Activated naive CD8-positive, alpha-beta T cell treated with anti-CD3 and anti-CD28 coated beads for 36 hours (primary cell): ENCODE data around the gene PRKD1. TPM values are rescaled to one million over a fixed set of nuclear protein-coding genes. Genes with fewer than 3 reads are reported as not detected.

Experiments used
- DNase-seq: peaks from one replicate; pipeline ENCODE4 v3.0.0; 2021
- H3K27ac Mint-ChIP-seq: one replicate; pipeline ENCODE4 v1.8.0; 2022; ENCODE audit warnings: mild to moderate bottlenecking, moderate library complexity, mixed read lengths
- H3K27me3 Mint-ChIP-seq: one replicate; pipeline ENCODE4 v1.8.0; 2022; ENCODE audit warnings: mild to moderate bottlenecking, mixed read lengths
- H3K36me3 Mint-ChIP-seq: one replicate; pipeline ENCODE4 v1.8.0; 2021; ENCODE audit warnings: mild to moderate bottlenecking, mixed read lengths
- H3K4me1 Mint-ChIP-seq: one replicate; pipeline ENCODE4 v1.8.0; 2021; ENCODE audit warnings: mixed read lengths
- H3K4me3 Mint-ChIP-seq: one replicate; pipeline ENCODE4 v1.8.0; 2022; ENCODE audit warnings: mild to moderate bottlenecking, moderate library complexity, mixed read lengths
- H3K9me3 Mint-ChIP-seq: one replicate; pipeline ENCODE4 v1.8.0; 2022; ENCODE audit warnings: mixed read lengths
- total RNA-seq, 2 experiments: library from RNA; stranded (reverse); gene quantifications; one replicate each; pipeline ENCODE4 v1.2.3, GENCODE V29; 2021

Gene PRKD1
- total RNA-seq, 2 experiments from 2014 or later = not detected

GRCh38 chr14:29584992-29585391, 342.7 kb downstream of the PRKD1 start:
- Mint-ChIP-seq H3K4me3 (no peak overlapping the region), H3K27me3 (no peaks in the 10 kb centered on the region), H3K36me3 (no peaks in the 10 kb centered on the region), H3K4me1 (no peaks in the 10 kb centered on the region), H3K9me3 (peaks cover 4% of the 10 kb centered on the region), H3K27ac (no peak overlapping the region)
- DNase-seq = no peak

GRCh38 chr14:29580763-29581162, 346.9 kb downstream of the PRKD1 start:
- Mint-ChIP-seq H3K4me1 (no peaks in the 10 kb centered on the region), H3K4me3 (no peak overlapping the region), H3K36me3 (no peaks in the 10 kb centered on the region), H3K27me3 (no peaks in the 10 kb centered on the region), H3K27ac (no peak overlapping the region), H3K9me3 (peaks cover 4% of the 10 kb centered on the region)
- DNase-seq = no peak

GRCh38 chr14:29579838-29580237, 347.8 kb downstream of the PRKD1 start:
- H3K36me3 Mint-ChIP-seq = no peaks in the 10 kb centered on the region
- DNase-seq = no peak
- H3K27ac Mint-ChIP-seq = no peak overlapping the region
- H3K4me3 Mint-ChIP-seq = no peak overlapping the region
- H3K27me3 Mint-ChIP-seq = no peaks in the 10 kb centered on the region
- no peaks in the 10 kb centered on the region for H3K4me1 Mint-ChIP-seq
- peaks cover 4% of the 10 kb centered on the region for H3K9me3 Mint-ChIP-seq

- DNase-seq = no peak
- Mint-ChIP-seq H3K36me3 (no peaks in the 10 kb centered on the region), H3K4me1 (no peaks in the 10 kb centered on the region), H3K27ac (no peak overlapping the region), H3K4me3 (no peak overlapping the region), H3K9me3 (peaks cover 10% of the 10 kb centered on the region), H3K27me3 (no peaks in the 10 kb centered on the region)
Observed at GRCh38 chr14:29576927-29577326, 350.7 kb downstream of the PRKD1 start.

GRCh38 chr14:29569194-29569593, 358.5 kb downstream of the PRKD1 start:
- Mint-ChIP-seq H3K4me3 (no peak overlapping the region), H3K4me1 (no peaks in the 10 kb centered on the region), H3K27ac (no peak overlapping the region), H3K36me3 (no peaks in the 10 kb centered on the region), H3K9me3 (peaks cover 8% of the 10 kb centered on the region), H3K27me3 (no peaks in the 10 kb centered on the region)
- DNase-seq = no peak

GRCh38 chr14:29566194-29566593, 361.5 kb downstream of the PRKD1 start:
- H3K27me3 Mint-ChIP-seq = no peaks in the 10 kb centered on the region
- no peak for DNase-seq
- no peaks in the 10 kb centered on the region for H3K4me1 Mint-ChIP-seq
- peaks cover 3% of the 10 kb centered on the region for H3K9me3 Mint-ChIP-seq
- no peak overlapping the region for H3K4me3 Mint-ChIP-seq
- no peak overlapping the region for H3K27ac Mint-ChIP-seq
- no peaks in the 10 kb centered on the region for H3K36me3 Mint-ChIP-seq

GRCh38 chr14:29558516-29558915, 369.1 kb downstream of the PRKD1 start:
- DNase-seq = no peak
- H3K36me3 Mint-ChIP-seq = no peaks in the 10 kb centered on the region
- no peak overlapping the region for H3K27ac Mint-ChIP-seq
- no peak overlapping the region for H3K4me3 Mint-ChIP-seq
- H3K4me1 Mint-ChIP-seq = no peaks in the 10 kb centered on the region
- no peaks in the 10 kb centered on the region for H3K27me3 Mint-ChIP-seq
- peaks cover 4% of the 10 kb centered on the region for H3K9me3 Mint-ChIP-seq

- no peaks in the 10 kb centered on the region for H3K27me3 Mint-ChIP-seq
- H3K36me3 Mint-ChIP-seq = no peaks in the 10 kb centered on the region
- no peak overlapping the region for H3K27ac Mint-ChIP-seq
- H3K9me3 Mint-ChIP-seq = no peaks in the 10 kb centered on the region
- DNase-seq = no peak
- H3K4me1 Mint-ChIP-seq = no peaks in the 10 kb centered on the region
- H3K4me3 Mint-ChIP-seq = no peak overlapping the region
Observed at GRCh38 chr14:29554335-29554734, 373.3 kb downstream of the PRKD1 start.

- Mint-ChIP-seq H3K36me3 (no peaks in the 10 kb centered on the region), H3K27ac (no peak overlapping the region), H3K9me3 (no peaks in the 10 kb centered on the region), H3K4me1 (no peaks in the 10 kb centered on the region), H3K27me3 (no peaks in the 10 kb centered on the region), H3K4me3 (no peak overlapping the region)
- DNase-seq = no peak
Observed at GRCh38 chr14:29553427-29553826, 374.2 kb downstream of the PRKD1 start.

- no peaks in the 10 kb centered on the region for H3K27me3 Mint-ChIP-seq
- no peaks in the 10 kb centered on the region for H3K4me1 Mint-ChIP-seq
- DNase-seq = no peak
- H3K9me3 Mint-ChIP-seq = no peaks in the 10 kb centered on the region
- H3K4me3 Mint-ChIP-seq = no peak overlapping the region
- no peak overlapping the region for H3K27ac Mint-ChIP-seq
- H3K36me3 Mint-ChIP-seq = no peaks in the 10 kb centered on the region
Observed at GRCh38 chr14:29548948-29549370, 378.7 kb downstream of the PRKD1 start.

GRCh38 chr14:29545714-29546113, 381.9 kb downstream of the PRKD1 start:
- no peaks in the 10 kb centered on the region for H3K27me3 Mint-ChIP-seq
- H3K9me3 Mint-ChIP-seq = peaks cover 1% of the 10 kb centered on the region
- H3K27ac Mint-ChIP-seq = no peak overlapping the region
- H3K4me3 Mint-ChIP-seq = no peak overlapping the region
- H3K36me3 Mint-ChIP-seq = no peaks in the 10 kb centered on the region
- DNase-seq = no peak
- no peaks in the 10 kb centered on the region for H3K4me1 Mint-ChIP-seq

GRCh38 chr14:29536886-29537511, 390.6 kb downstream of the PRKD1 start:
- H3K4me3 Mint-ChIP-seq = no peak overlapping the region
- H3K4me1 Mint-ChIP-seq = no peaks in the 10 kb centered on the region
- DNase-seq = no peak
- no peak overlapping the region for H3K27ac Mint-ChIP-seq
- H3K27me3 Mint-ChIP-seq = no peaks in the 10 kb centered on the region
- H3K9me3 Mint-ChIP-seq = no peaks in the 10 kb centered on the region
- no peaks in the 10 kb centered on the region for H3K36me3 Mint-ChIP-seq

- Mint-ChIP-seq H3K36me3 (no peaks in the 10 kb centered on the region), H3K9me3 (no peaks in the 10 kb centered on the region), H3K4me1 (no peaks in the 10 kb centered on the region), H3K27ac (no peak overlapping the region), H3K4me3 (no peak overlapping the region), H3K27me3 (no peaks in the 10 kb centered on the region)
- no peak for DNase-seq
Observed at GRCh38 chr14:29529418-29529817, 398.2 kb downstream of the PRKD1 start.

- Mint-ChIP-seq H3K4me3 (no peak overlapping the region), H3K27me3 (no peaks in the 10 kb centered on the region), H3K4me1 (no peaks in the 10 kb centered on the region), H3K27ac (no peak overlapping the region), H3K36me3 (no peaks in the 10 kb centered on the region), H3K9me3 (no peaks in the 10 kb centered on the region)
- no peak for DNase-seq
Observed at GRCh38 chr14:29528889-29529288, 398.8 kb downstream of the PRKD1 start.

GRCh38 chr14:29527286-29527685, 400.4 kb downstream of the PRKD1 start:
- DNase-seq = no peak
- no peaks in the 10 kb centered on the region for H3K27me3 Mint-ChIP-seq
- no peak overlapping the region for H3K4me3 Mint-ChIP-seq
- no peaks in the 10 kb centered on the region for H3K36me3 Mint-ChIP-seq
- no peaks in the 10 kb centered on the region for H3K4me1 Mint-ChIP-seq
- H3K27ac Mint-ChIP-seq = no peak overlapping the region
- peaks cover 1% of the 10 kb centered on the region for H3K9me3 Mint-ChIP-seq
